ENCODE results near the gene ZNF512B. TPM values are rescaled to one million over a fixed set of nuclear protein-coding genes. Genes with fewer than 3 reads are reported as not detected.
"Not testable (repeated sequence)": the region's sequence is repeated elsewhere in the genome, so short reads cannot be mapped to it uniquely, and the experiment has no call there.

ZNF512B gene
- polyA plus RNA-seq, 2 of the 4 experiments (the other 2 are of a cell fraction): 2.1 to 16.8 TPM

DNA sequence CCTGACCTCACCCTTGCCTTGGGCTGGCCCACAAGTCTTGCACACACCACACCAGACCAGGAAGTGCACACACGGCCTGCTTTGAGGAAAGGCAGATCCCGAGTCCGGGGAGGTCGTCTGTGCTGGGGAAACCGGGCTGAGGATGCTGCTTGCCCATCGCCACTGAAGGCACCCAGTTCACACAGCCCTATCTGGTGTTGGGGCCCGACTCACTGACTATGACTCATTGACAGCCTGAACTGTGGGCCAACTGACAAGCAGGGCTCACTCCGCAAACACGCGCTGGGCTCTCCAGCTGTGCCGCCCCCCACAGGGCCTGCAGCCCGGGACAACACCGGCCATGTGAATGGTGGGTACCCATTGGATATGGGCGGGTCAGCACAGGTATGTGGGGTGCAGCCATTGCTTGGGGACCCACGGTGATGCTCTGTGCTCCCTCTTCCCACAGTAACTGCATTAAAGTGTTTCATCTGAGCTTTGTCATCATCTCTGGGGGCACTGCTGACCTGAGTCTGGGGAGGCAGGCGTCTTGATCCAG is 8.1 kb upstream of the ZNF512B start:
- CTCF ChIA-PET: interaction anchor here (0.8 to 1.7 kb wide), 7 partner anchors 16 to 440 kb away, joined by 3 to 11 read pairs (median 5); partner anchors contain the start of gene LKAAEAR1
- no peak overlapping the region for H3K4me3 ChIP-seq
- TF ChIP-seq CEBPB (IDR thresholded peaks at IDR 0.05): no peak
- no peak for TF ChIP-seq FOSL2 (IDR thresholded peaks at IDR 0.05)
- peak; percentile 74 for TF ChIP-seq FOSL2 (CRISPR knock-in tag; IDR thresholded peaks at IDR 0.05)
- TF ChIP-seq USF2 (IDR thresholded peaks at IDR 0.05): no peak
- TF ChIP-seq, protein P1, sequence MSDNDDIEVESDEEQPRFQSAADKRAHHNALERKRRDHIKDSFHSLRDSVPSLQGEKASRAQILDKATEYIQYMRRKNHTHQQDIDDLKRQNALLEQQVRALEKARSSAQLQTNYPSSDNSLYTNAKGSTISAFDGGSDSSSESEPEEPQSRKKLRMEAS (IDR thresholded peaks at IDR 0.05): peak; percentile 75
- peak overlapping the region; percentile 54 for H3K4me2 ChIP-seq
- DNase-seq (ENCODE audit: low read depth in 1 of 2, low spot score in 1 of 2): peak in 1 of 2 experiments; percentile 60
- peak; percentile 21 to 48 for ATAC-seq
- POLR2A ChIA-PET: interaction anchor here (1.0 kb wide), 1 partner anchor 113 kb away, joined by 4 read pairs; the partner anchor contains the start of gene TPD52L2
- H3K27ac ChIP-seq: peak overlapping the region in 1 of 2 experiments; percentile 65; a peak in 3 of 6 replicates
- WGBS (ENCODE audit: missing lambda C conversion rate): 17% methylated on average over 13 of the region's 16 CpGs
- no peaks in the 10 kb centered on the region for H3K9me3 ChIP-seq
- FAIRE-seq: no peak
- peaks cover 52% of the 10 kb centered on the region for H3K4me1 ChIP-seq

- no peaks in the 10 kb centered on the region for H3K9me3 ChIP-seq
- no peak for DNase-seq (ENCODE audit: low read depth in 1 of 2, low spot score in 1 of 2)
- no peak overlapping the region for H3K4me3 ChIP-seq
- ChIA-PET CTCF (interaction anchor here (0.8 to 1.7 kb wide), 7 partner anchors 15 to 439 kb away, joined by 3 to 11 read pairs (median 5); partner anchors contain the start of gene LKAAEAR1), POLR2A (interaction anchor here (1.0 kb wide), 1 partner anchor 113 kb away, joined by 4 read pairs; the partner anchor contains the start of gene TPD52L2)
- no peak for ATAC-seq
- TF ChIP-seq BHLHE40 (IDR thresholded peaks at IDR 0.05; ENCODE audit: low read depth, low read length) (no peak), ZC3H11A (IDR thresholded peaks at IDR 0.05) (no peak), NPAS2 (CRISPR knock-in tag; IDR thresholded peaks at IDR 0.05; ENCODE audit: borderline replicate concordance) (no peak), CBX8 (IDR thresholded peaks at IDR 0.05) (no peak)
- H3K4me1 ChIP-seq: peaks cover 46% of the 10 kb centered on the region
- peak overlapping the region; percentile 54 for H3K4me2 ChIP-seq
- WGBS (ENCODE audit: missing lambda C conversion rate): 82% methylated on average over 15 of the region's 18 CpGs
- FAIRE-seq: no peak
- H3K27ac ChIP-seq: peak overlapping the region in 1 of 2 experiments; percentile 65; a peak in 3 of 6 replicates
These were observed 7.4 kb upstream of the ZNF512B start for GRCh38 chr20:63976980-63977738.

DNA sequence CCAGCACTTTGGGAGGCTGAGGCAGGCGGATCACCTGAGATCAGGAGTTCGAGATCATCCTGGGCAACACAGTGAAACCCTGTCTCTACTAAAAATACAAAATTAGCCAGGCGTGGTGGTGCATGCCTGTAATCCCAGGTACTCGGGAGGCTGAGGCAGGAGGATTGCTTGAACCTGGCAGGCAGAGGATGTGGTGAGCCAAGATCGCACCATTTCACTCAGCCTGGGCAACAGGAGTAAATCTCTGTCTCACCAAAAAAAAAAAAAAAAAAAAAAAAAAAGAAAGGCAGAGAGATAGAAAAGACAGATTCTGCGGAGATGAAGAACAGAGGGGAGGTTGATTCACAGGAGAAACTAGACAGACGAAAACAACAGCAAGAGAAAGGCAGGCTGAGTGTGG is 6.8 kb upstream of the ZNF512B start:
- 66% methylated on average over 7 of the region's 7 CpGs for WGBS (ENCODE audit: missing lambda C conversion rate)
- DNase-seq (ENCODE audit: low read depth in 1 of 2, low spot score in 1 of 2); FAIRE-seq; H3K4me2 ChIP-seq; H3K27ac ChIP-seq; H3K9me3 ChIP-seq; ATAC-seq; H3K4me3 ChIP-seq; POLR2A ChIA-PET: not testable (repeated sequence)
- CTCF ChIA-PET: interaction anchor here (1.2 to 3.4 kb wide), 5 partner anchors 62 to 480 kb away, joined by 3 to 28 read pairs (median 5); partner anchors contain the start of gene PTK6
- H3K4me1 ChIP-seq: peaks cover 42% of the 10 kb centered on the region

DNA sequence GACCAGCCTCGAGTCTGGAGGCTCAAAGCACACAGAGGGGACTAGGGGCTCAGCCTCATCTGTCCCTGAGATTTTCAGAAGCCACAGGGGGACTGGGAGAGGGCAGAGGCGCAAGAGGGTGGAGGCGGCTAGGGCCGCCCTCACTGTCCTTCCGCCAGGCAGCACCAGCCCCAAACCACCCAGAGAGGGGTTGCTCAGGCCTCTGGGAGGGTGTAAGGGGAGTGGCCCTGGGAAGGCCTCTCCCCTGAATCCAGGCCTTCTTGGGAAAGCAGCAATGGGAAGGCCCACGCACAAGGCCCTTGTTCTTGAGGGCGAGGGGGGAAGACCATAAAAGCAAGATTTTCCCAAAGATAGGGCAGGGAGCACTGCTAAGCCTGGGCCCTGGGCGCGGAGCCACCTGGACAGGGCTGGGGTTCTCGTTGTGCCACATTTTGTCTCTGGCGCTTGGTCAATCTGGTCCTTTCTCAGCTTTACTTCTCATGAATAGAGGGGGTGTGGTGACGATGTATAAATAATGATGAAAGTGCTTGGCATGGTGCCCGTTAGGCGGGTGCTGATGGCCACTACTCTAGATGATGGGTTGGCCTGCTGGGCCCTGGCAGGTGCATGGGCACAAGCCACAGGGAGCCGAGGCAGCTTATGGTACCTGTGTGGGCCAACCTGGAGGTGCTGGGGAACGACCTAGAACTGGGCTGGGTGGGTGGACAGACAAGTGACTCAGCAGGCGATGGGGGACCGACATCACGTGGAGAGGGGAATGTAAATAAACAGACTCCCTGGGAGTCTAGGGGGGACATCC is 4.9 kb upstream of the ZNF512B start:
- peak in 1 of 2 experiments; percentile 1; a peak in 2 of 6 replicates for ATAC-seq
- POLR2A ChIA-PET: interaction anchor here (1.1 to 1.8 kb wide), 3 partner anchors 19 to 437 kb away, joined by 6 to 10 read pairs (median 7); partner anchors contain the start of genes PTK6, TPD52L2 and UCKL1

More for the DNA sequence above, 4.9 kb upstream of the ZNF512B start:
- DNase-seq (ENCODE audit: low read depth in 1 of 2, low spot score in 1 of 2) (peak in 1 of 2 experiments; percentile 36), FAIRE-seq (no peak)
- CTCF ChIA-PET: interaction anchor here (0.6 to 3.6 kb wide), 78 partner anchors 8 to 751 kb away, joined by 3 to 48 read pairs (median 4); partner anchors contain the start of genes HELZ2, PTK6, TCEA2 and TPD52L2
- 0 out of 2 replicates have a peak, but pooled peaks have one; percentile 2 for TF ChIP-seq GATA3 (IDR thresholded peaks at IDR 0.05; ENCODE audit: borderline replicate concordance)
- TF ChIP-seq POLR2A (IDR thresholded peaks at IDR 0.05; ENCODE audit: low read length): no peak
- Histone ChIP-seq H3K9me3 (no peaks in the 10 kb centered on the region), H3K4me1 (peaks cover 41% of the 10 kb centered on the region), H3K27ac (peak overlapping the region; percentile 1 to 83; a peak in 4 of 6 replicates), H3K4me3 (no peak overlapping the region), H3K4me2 (peak overlapping the region; percentile 75)
- WGBS (ENCODE audit: missing lambda C conversion rate): 35% methylated on average over 19 of the region's 19 CpGs

Measured in A549 (cell line).